ENCODE data around the gene WFDC1.

Gene WFDC1

GRCh38 chr16:84321932-84322331 lies 27.3 kb downstream of the WFDC1 start:
- H3K4me3 ChIP-seq (ENCODE audit: low read depth, low read length): no peak overlapping the region
- TF ChIP-seq, protein P1, sequence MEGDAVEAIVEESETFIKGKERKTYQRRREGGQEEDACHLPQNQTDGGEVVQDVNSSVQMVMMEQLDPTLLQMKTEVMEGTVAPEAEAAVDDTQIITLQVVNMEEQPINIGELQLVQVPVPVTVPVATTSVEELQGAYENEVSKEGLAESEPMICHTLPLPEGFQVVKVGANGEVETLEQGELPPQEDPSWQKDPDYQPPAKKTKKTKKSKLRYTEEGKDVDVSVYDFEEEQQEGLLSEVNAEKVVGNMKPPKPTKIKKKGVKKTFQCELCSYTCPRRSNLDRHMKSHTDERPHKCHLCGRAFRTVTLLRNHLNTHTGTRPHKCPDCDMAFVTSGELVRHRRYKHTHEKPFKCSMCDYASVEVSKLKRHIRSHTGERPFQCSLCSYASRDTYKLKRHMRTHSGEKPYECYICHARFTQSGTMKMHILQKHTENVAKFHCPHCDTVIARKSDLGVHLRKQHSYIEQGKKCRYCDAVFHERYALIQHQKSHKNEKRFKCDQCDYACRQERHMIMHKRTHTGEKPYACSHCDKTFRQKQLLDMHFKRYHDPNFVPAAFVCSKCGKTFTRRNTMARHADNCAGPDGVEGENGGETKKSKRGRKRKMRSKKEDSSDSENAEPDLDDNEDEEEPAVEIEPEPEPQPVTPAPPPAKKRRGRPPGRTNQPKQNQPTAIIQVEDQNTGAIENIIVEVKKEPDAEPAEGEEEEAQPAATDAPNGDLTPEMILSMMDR (IDR thresholded peaks at IDR 0.05; ENCODE audit: insufficient read depth, low read depth, low read length, missing control alignments): no peak
- DNase-seq (ENCODE audit: low read depth): no peak

GRCh38 chr16:84322749-84323148 lies 28.1 kb downstream of the WFDC1 start:
- DNase-seq (ENCODE audit: low read depth): no peak
- no peak overlapping the region for H3K4me3 ChIP-seq (ENCODE audit: low read depth, low read length)
- TF ChIP-seq, protein P1 (IDR thresholded peaks at IDR 0.05; ENCODE audit: insufficient read depth, low read depth, low read length, missing control alignments): no peak

DNA sequence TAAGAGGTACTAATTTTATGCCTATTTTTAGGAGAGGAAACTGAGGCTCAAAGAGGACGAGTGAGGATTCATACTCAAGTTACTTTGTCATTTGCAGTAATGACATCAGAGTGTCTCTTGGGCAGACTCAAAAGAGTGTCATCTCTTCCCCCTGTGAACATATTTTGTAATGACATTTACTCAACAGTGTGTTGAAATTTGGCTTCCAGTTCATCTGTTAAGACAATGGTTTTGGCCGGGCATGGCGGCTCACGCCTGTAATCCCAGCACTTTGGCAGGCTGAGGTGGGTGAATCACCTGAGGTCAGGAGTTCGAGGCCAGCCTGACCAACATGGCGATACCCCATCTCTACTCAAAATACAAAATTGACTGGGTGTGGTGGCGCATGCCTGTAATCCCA lies 28.9 kb downstream of the WFDC1 start:
- no peak overlapping the region for H3K4me3 ChIP-seq (ENCODE audit: low read depth, low read length)
- DNase-seq (ENCODE audit: low read depth): no peak
- TF ChIP-seq, protein P1 (IDR thresholded peaks at IDR 0.05; ENCODE audit: insufficient read depth, low read depth, low read length, missing control alignments): no peak

DNA sequence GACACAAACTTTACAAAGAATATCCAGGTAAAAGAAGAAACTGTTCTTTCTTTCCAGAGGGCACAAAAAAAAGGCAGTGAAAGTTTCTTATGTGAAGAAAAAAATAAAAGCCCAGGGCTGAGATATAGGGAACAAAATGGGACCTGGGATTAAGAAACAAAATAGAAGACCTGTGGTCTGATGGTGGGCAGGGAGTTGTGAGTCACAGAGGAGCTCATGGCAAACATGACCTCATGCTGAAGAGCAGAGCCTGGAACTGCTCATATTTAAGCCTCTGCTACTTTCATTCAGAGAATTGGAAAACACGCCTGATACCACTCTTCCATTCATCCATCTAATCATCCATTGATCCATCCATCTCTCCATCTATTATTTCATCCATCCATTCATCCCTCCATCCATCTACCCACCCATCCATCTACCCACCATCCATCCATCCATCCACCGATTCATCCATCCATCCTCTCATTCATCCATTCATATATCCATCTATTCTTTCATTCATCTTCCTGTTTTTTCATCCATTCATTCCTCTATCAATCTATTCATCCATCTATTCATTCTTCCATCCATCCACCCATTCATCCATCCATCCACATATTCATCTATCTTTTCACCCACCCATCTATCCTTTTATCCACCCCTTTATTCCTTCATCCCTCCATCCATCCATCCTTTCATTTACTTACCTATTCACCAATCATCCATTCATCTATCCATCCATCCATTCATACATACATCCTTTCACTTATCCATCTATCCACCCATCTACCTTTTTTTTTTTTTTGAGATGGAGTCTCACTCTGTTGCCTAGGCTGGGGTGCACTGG lies 30.0 kb downstream of the WFDC1 start:
- TF ChIP-seq, protein P1 (IDR thresholded peaks at IDR 0.05; ENCODE audit: insufficient read depth, low read depth, low read length, missing control alignments): no peak
- no peak overlapping the region for H3K4me3 ChIP-seq (ENCODE audit: low read depth, low read length)
- DNase-seq (ENCODE audit: low read depth): no peak

GRCh38 chr16:84326545-84326944 lies 31.9 kb downstream of the WFDC1 start:
- TF ChIP-seq, protein P1 (IDR thresholded peaks at IDR 0.05; ENCODE audit: insufficient read depth, low read depth, low read length, missing control alignments): no peak
- H3K4me3 ChIP-seq (ENCODE audit: low read depth, low read length): no peak overlapping the region
- DNase-seq (ENCODE audit: low read depth): no peak

- no peak for DNase-seq (ENCODE audit: low read depth)
- TF ChIP-seq, protein P1 (IDR thresholded peaks at IDR 0.05; ENCODE audit: insufficient read depth, low read depth, low read length, missing control alignments): no peak
- no peak overlapping the region for H3K4me3 ChIP-seq (ENCODE audit: low read depth, low read length)
Measured at GRCh38 chr16:84327926-84328505, 33.3 kb downstream of the WFDC1 start.

All from GM12865 (cell line).